SKM-1 (cell line): ENCODE results near the gene FAR2.
"Not testable (repeated sequence)": the region's sequence is repeated elsewhere in the genome, so short reads cannot be mapped to it uniquely, and the experiment has no call there.

ENCODE experiments used
- DNase-seq: peaks from one replicate; lab custom pipeline; 2025; ENCODE audit not compliant: unreplicated experiment; lab: John Stamatoyannopoulos, UW

The FAR2 gene

DNA sequence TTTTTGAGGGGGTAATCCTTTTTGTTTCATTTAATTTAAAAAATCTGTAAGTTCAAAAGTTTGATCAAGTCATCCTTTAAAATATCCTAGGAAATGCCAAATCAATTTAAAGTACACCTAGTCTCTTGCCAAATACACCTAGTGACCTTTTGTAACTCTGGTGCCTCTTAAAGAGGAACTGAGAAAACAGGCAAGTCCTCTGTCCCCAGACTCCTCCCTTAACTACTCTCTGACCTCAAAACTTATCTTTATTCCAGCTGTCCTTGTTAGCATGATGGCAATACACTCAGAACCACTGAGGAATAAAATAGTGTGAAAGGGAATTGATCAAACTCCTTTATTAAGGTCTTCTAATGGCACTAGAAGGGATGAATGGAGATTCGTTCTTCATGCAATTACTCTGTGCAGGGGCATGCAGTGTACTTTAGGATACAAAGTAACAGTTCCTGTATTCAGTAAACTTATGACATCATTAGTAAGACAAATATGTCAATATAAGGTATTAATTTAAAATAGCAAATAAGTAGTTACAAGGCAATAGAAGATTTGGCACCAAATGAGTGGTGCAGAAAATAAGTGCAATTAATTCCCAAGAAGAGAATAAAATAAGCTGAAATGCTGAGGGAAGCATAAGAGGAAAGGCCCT is 3.3 kb downstream of the FAR2 start:
- DNase-seq = peak; percentile 31

DNA sequence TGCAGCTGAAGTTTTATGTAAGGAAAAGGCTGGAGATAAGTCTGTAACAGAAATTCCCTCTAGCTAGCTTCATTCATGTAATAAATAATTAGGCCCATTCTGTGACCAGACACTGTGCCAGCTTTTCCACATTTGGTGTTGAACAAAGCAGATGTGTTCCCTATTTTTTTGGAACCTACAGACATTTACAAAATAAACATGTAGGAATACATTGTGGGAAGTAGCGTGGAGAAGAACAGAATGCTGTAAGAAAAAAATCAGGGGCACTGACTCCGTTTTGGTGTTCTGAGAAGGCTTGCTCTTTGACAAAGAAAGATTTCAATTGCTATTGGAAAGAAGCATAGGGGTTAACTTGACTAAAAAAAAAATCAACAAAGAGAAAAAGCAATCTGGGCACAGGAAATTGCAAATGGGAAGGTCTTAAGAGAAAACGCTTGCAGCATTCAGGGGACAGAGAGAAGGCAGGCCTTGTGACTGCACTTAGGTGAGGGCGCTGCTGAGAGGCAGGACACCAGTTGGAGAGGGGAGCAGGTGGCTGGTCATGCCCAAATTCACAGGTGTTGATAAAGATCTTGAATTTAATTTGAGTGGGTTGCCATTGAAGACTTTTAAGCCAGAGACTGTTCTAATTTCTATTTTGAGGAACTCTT is 4.0 kb downstream of the FAR2 start:
- no peak for DNase-seq

DNA sequence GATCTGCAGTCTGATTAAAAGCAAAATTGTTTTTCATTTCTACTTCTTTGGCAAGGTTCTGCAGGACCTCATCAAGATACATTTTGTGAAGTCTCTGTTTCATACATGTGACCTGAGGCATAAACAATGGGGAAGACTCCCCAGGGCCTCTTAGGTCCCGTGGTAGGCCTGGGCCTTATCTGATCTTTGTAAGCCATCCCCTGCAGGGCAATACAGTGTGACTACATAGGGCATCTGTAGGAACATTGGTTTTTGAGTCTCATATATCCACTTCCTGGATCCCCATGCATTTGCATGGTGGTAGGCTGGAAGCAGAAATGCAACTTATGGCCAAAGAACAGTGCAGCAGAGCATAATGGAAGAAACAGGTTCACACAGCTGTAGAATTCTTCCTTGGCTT is 6.0 kb downstream of the FAR2 start:
- DNase-seq = no peak

DNA sequence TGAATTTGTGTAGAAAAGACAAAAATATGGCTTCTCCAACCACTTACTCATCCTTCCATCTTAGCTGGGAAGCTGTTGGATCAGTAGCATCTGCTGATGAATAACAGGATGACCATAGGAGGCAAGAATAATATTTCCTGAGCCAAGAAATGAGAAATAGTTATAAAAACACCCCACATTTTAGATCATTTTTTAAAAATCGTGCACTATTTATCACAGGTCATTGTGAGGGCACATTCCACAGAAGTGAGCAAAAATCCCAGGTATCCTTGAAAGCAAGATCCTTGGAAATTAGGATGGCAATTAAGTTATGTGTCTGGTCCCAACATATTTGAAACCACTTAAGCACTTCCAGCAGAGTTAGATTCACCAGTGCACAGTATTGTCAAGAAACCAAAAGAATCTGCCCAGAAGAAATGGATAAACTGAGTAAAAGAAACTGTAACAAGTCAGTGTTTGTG is 8.4 kb downstream of the FAR2 start:
- DNase-seq = no peak

DNA sequence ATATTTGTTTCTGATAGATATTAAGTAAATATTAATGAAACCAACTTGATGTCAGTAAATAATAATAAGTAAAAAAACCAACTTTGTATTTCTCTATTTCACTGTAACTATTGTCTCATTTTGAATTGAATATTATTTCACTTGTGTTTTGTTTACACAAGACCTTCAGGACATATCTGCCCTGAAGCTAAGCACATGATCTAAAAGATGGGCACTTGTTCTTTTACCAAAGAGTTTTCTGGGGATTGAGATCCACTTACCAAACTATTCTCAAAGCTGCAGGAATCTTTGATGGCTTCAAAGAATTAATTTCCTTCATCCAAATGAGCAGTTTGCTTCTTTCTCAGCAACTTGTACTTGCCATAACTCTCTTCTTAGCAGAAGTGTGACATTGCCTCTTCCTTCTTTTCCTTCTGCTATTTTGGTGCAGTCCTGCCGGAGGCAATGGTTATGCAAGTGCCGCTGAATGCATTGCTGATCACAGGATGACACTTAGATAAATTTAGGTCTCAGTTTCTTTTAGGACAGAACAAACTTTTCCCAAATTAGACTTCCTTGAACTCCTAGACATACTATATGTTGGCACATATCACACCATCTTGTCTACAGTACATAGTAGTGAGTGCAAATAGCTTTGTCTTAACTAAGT is 9.2 kb downstream of the FAR2 start:
- DNase-seq = no peak

DNA sequence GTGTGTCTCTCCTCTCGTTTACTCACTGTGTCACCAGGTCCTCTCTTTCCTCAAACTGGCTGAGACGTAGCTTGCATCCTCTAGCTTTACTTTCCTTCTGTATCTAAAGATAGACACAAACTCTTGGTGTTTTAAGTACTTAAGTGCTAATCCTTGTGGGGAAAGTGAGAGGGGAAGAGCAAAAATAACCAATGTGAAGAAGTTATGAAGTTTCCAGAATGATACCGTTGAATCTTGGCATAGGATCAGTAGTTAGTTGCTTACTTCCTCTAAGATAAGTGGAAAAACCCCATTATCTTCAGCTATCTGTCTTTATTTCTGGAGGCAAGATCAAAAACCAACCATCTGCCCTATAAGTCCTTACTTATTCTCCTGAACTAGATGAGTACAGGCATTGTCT is 10.6 kb downstream of the FAR2 start:
- DNase-seq = no peak

DNA sequence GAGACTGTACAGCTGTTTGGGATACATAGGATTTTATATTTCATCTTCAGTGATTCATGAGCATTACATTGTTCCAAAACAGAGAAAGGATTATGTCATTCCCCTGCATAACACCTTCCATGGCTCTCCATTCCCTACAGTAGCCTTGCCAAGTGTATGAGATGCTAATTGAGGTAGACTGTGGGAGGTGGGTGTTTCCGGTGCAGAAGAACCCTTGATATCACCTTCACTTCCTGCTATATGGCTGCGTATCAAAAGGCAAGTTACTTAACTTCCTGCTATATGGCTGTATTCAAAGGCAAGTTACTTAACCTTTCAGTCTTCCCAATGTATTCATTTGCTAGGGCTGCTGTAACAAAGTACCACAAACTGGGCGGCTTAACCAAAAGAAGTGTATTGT is 11.2 kb downstream of the FAR2 start:
- no peak for DNase-seq

DNA sequence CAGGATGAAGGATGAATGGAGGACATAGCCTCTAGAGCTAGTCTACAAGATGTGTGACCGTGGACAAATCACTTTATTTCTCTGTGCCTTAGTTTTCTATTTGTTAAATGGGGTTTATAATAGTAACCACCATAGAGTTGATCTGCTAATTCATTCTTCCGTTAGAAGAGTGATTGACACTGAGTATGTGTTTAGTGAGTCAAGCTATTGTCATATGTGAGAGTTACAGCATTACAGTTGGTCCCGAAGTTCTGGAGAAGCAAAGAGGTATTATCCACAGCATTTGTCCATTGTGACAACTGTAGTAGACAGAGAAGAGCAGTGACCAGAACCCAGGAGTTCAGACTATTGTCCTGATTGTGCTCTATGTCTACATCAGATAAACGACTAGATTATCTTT is 14.1 kb downstream of the FAR2 start:
- no peak for DNase-seq

DNA sequence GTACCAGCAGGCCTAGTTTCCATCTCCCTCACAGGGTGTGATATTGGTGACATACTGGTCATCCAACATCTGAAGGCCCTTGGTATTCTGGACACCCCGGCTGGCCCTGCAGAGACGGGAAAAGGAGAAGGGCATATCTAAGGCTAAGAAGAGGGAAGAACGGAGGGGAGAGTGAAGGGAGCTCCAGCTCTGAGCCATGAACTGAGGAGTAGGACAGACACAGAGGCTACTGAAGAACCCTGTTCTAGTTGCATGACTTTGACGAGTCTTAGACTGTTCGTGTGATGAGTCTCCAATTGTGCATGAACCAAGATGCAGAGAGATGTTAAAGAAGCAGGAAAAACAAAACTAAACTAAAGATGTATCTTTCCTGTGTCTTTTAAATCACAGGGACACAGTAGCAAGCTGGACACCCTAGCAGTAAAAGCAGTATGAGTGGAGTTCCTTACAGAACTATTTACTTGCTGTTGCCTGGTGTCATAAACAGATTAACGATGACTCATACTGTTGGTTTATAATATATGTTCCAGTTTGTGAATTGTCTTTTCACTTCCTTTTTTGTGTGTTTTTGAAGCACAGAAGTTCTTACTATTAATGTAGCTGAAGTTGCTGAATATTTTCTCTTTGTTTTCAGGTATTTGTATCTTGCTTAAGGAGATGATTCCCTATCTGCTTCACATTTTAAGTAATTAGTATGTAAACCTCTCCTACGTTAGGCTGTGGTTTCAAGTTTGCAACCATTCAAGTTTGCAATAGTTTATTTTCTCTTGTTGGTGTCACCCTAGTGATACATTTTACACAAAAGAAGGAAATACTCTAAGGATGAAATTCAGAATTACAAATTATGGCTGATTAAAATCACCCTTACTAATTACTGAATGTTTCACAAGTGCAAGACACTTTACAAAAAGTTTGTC is 15.7 kb downstream of the FAR2 start:
- DNase-seq = no peak

DNA sequence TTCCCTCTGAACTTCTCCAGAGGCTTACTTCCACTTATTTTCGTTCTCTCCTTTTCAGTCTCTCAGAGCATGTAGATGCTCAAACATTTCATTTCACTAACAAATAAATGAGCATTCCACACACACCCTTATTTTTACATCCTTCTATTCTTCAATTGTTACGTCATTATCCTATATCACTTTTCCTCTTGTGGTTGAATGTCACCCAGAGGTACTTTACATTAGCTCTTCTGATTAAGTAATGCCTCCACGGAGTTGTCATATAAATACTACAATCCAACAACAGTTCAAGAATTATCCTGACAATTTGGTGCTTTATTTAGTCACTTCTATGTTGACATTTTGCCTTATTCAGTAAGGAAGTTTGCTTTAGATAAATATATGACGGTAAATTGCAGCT is 18.4 kb downstream of the FAR2 start:
- DNase-seq = no peak

DNA sequence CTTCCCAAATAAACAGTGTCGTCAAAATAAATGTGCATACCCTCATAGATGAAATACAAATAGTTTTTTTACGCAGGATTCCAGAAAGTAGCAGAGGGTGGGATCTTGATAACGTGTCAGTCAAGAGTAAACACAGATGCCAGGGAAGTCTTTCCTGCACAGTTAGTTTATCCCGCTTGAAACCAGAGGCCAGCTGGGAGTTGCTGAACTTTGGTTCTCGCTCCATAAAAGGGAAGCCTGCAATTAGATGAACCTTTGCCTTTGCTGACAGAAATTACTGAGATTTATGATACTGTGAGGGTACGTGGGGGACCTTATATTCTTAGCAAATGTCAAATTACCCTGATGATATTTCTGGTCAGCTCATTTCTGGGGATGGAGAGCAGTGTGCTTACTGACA is 18.9 kb downstream of the FAR2 start:
- DNase-seq = no peak

DNA sequence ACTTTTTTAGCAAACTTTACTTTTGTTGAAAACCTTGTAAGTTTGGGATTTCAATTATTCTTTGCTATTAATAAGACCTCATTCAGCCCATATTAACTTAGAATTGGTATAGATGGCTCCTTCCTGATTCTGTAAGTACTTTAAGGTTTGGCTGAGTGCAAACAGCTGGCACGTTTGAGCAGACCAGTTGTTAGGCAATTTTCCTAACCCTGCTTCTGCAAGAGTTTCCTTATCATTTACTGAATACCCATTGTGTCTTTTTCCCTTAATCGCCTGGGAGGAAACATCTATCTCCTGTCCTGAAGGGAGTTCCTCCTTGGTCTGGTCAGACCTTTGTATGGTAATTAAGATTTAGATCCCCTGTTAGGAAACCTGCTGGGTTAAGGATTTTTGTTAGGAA is 20.9 kb downstream of the FAR2 start:
- DNase-seq = not testable (repeated sequence)

DNA sequence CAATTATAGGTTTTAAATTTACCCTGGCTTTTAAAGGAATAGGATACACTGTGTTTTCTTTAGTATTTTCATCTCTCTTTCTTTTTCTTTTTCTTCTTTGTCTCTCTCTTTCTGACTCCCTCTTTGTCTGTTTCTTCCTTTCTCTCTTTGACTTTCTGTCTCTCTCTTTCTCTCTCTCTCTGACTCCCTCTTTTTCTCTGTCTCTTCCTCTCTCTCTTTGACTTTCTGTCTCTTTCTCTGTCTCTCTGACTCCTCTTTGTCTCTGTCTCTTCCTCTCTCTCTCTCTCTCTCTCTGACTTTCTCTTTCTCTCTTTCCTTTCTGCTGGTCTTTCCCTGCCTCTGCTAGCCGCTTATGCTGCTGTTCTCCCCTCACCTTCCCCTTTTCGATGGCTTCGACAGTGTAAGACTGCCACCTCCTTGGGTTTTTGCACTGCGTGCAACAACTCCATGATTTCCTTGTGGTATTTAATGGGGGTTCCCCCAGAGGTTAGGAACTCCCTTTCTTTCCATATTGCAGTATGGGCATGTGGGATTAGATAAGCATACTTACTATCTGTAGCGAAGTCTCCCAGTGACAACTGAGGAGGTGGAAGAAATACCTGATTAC is 21.5 kb downstream of the FAR2 start:
- DNase-seq = not testable (repeated sequence)

DNA sequence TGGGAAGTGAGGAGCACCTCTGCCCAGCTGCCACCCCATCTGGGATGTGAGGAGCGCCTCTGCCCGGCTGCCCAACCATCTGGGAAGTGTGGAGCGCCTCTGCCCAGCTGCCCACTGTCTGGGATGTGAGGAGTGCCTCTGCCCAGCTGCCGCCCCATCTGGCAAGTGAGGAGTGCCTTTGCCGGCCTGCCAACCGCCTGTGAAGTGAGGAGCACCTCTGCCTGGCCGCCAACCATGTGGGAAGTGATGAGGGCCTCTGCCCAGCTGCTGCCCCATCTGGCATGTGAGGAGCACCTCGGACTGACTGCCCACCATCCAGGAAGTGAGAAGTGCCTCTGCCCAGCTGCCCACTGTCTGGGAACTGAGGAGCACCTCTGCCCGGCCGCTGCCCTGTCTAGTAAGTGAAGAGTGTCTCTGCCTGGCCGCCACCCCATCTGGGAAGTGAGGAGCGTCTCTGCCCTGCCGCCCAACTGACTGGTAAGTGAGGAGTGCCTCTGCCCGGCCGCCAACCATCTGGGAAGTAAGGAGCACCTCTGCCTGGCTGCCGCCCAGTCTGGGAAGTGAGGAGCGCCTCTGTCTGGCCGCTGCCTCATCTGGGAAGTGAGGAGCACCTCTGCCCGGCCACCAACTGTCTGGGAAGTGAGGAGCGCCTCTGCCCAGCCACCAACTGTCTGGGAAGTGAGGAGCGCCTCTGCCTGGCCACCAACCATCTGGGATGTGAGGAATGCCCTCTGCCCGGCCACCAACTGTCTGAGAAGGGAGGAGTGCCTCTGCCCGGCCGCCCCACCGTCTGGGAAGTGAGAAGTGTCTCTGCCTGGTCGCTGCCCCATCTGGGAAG is 22.6 kb downstream of the FAR2 start:
- DNase-seq = no peak

DNA sequence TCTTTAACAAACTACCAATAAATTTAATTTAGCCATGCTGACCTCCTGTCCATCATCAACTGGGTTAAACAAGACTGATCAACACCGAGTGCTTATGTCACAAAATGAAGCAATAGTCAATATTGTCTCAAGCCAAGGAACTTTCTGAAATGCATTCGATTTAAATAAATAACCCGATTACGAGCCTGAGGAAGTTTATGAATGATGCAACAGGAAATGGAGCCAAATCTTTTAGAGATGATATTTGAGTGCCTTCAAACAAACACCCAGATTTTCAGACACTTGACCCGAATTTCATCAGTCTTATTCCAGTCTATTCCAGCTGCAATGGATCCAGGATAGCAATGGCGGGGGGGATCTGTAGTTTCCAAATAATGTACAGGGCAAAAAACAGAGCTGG is 27.9 kb downstream of the FAR2 start:
- DNase-seq = no peak

DNA sequence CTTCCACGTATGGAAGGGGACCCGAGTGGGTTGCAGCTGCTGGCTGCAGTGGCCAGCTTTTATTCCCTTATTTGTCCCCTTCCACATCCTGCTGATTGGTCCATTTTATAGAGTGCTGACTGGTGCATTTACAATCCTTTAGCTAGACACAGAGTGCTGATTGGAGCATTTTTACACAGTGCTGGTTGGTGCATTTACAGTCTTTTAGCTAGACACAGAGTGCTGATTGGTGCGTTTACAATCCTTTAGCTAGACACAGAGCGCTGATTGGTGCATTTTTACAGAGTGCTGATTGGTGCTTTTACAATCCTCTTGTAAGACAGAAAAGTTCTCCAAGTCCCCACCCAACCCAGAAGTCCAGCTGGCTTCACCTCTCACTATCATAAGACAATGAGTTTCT is 33.2 kb downstream of the FAR2 start:
- DNase-seq = not testable (repeated sequence)

DNA sequence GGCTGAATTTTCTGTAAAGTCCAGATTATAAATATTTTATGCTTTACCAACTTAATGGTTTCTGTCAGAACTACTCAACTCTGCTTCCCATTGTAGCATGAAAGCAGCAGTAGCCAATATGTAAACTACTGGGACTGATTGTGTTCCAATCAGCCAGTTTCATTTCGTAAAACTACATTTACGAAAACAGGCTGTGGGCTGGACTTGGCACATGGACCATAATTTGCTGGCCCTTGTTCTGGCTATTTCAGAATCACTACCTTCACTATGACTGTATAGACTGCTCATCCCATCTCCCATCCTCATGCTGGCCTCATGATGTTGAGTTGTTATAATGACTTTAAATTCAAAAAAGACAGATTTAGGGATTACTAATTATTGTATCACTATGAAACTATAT is 38.7 kb downstream of the FAR2 start:
- DNase-seq = no peak

DNA sequence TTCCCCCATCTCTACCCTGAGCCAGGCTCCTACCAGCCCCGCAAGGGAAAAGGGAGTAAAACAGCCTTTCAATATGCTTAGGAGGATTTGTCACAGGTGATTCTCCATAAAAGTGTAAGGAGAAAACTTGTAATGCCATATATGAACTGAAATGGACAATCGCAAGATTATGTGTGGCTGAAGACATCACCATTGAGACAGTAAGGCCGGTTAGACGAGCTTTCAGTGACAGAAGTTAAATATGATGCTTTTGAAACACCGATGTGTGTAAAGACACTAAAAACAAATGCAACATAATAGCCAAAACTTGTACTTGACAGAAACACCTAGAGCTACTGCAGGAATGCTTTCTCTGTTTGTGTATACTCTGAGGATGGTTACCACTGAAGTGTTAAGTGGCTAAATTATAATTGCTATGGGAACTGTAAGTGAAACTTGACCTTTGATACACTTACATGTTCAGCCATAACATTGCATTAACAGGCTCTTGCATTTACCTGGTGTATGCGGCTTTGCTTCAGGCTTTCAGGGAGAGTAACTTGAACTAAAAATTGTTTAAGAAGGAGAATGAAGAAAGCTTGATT is 42.3 kb downstream of the FAR2 start:
- DNase-seq = no peak

DNA sequence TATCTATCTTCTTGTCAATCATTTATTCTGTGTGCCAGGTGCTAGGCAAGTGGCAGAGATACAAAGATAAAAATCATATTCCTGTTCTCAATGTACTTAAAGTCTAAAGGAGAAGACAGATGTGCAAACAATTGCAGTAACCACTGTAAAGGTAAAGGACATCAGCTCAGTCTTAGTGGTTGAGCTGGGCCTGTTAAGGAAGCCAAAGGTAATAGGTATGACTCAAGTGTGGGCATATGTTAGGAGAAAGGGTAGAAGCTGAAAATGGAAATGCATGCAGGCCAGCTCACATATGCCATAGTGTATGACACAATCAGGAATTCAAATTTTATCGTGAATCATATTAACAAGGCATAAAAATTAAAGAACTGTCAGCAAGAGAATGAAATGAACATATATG is 49.8 kb downstream of the FAR2 start:
- DNase-seq = no peak

DNA sequence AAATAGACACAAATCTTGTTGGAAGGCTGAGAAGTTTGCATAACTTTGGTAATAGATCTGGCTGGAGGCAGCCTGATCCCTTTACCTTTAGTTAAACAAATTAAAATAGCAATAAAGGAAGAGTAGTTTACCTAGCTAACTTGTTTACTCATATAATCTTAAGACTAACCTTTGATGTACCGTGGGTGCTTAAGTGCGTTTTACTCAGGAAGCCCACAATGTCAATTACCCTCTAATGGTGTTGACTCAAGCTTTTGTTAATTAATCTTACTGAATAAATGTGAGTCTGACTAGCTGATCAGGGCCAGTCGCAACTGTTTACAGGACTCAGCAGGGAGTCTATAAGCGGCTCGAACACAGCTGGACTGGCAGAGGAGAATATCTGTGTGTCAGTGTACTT is 51.5 kb downstream of the FAR2 start:
- no peak for DNase-seq
